ENCODE data around the gene RBL2.

DNA sequence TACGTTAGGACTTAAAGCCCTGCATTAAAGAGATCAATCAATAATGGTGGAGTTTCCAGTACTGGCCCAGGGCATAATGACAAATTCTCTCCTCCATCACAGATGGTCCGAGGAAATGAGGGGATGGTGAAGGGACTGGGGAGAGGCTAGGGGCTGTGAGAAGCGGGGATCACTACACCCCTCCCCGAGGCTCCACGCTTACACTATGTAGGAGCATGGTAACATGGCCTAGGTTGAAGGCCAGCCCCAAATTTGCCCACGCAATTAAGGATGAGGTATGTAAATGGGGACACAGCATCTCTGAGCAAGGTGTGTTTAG is 76.8 kb downstream of the RBL2 start:
- TF ChIP-seq POLR2A (IDR thresholded peaks at IDR 0.05) (no peak), CTCF (IDR thresholded peaks at IDR 0.05) (no peak)
